GM23338 (cell line): ENCODE measurements around the gene SLC25A39. TPM values are rescaled to one million over a fixed set of nuclear protein-coding genes. Genes with fewer than 3 reads are reported as not detected.

Experiments used
- ATAC-seq: fragments of 200-7000 bp; cut with Tn5 transposase; 3 replicates; pipeline ENCODE4 v1.9.1; 2020
- DNase-seq: peaks from one replicate; pipeline ENCODE4 v3.0.0-alpha.2; 2015; ENCODE audit warnings: low spot score
- H2AFZ ChIP-seq: fragments of 200-600 bp; sonication (generic); 2 replicates; pipeline ENCODE4 v1.8.0; 2016; ENCODE audit warnings: antibody characterized with exemption, mild to moderate bottlenecking, moderate library complexity
- H3F3A ChIP-seq: fragments of 200-600 bp; sonication (generic); replicated peaks from 2 replicates; pipeline ENCODE4 v1.8.0; 2017; ENCODE audit warnings: antibody characterized with exemption, mixed run types, low read depth
- H3K27ac ChIP-seq: fragments of 200-600 bp; sonication (generic); 2 replicates; pipeline ENCODE4 v1.6.1; 2016; ENCODE audit warnings: low read depth
- H3K27me3 ChIP-seq: fragments of 200-600 bp; sonication (generic); 2 replicates; pipeline ENCODE4 v1.8.0; 2016; ENCODE audit warnings: mild to moderate bottlenecking, mixed run types, moderate library complexity; ENCODE audit not compliant: insufficient read depth
- H3K36me3 ChIP-seq: fragments of 200-600 bp; sonication (generic); 2 replicates; pipeline ENCODE4 v1.8.0; 2016; ENCODE audit warnings: mild to moderate bottlenecking; ENCODE audit not compliant: insufficient read depth
- H3K4me1 ChIP-seq: fragments of 200-600 bp; sonication (generic); 2 replicates; pipeline ENCODE4 v1.8.0; 2016; ENCODE audit warnings: mild to moderate bottlenecking, moderate library complexity; ENCODE audit not compliant: insufficient read depth
- H3K4me2 ChIP-seq: fragments of 200-600 bp; sonication (generic); 2 replicates; pipeline ENCODE4 v1.7.1; 2017; ENCODE audit warnings: mixed run types
- H3K4me3 ChIP-seq: fragments of 200-600 bp; sonication (generic); 2 replicates; pipeline ENCODE4 v1.6.1; 2016; ENCODE audit warnings: mixed run types
- H3K79me2 ChIP-seq: fragments of 200-600 bp; sonication (generic); replicated peaks from 2 replicates; pipeline ENCODE4 v1.8.0; 2017; ENCODE audit warnings: mild to moderate bottlenecking; ENCODE audit not compliant: insufficient read depth
- H3K9me2 ChIP-seq: fragments of 200-600 bp; sonication (generic); 2 replicates; pipeline ENCODE4 v1.8.0; 2017; ENCODE audit not compliant: insufficient read depth
- H4K20me1 ChIP-seq: fragments of 200-600 bp; sonication (generic); replicated peaks from 2 replicates; pipeline ENCODE4 v1.8.0; 2017; ENCODE audit warnings: mild to moderate bottlenecking; ENCODE audit not compliant: insufficient read depth
- H3K27ac Mint-ChIP-seq: 2 replicates; pipeline ENCODE4 v1.8.0; 2020; ENCODE audit warnings: inconsistent platforms, mild to moderate bottlenecking, moderate library complexity, mixed read lengths
- H3K27me3 Mint-ChIP-seq: 3 replicates; pipeline ENCODE4 v1.8.0; 2022; ENCODE audit warnings: low read depth, mild to moderate bottlenecking, moderate library complexity, mixed read lengths, inconsistent platforms; ENCODE audit not compliant: insufficient read depth, poor library complexity
- H3K36me3 Mint-ChIP-seq: 3 replicates; pipeline ENCODE4 v1.8.0; 2021; ENCODE audit warnings: low read depth, mild to moderate bottlenecking, inconsistent platforms, moderate library complexity, mixed read lengths
- H3K4me1 Mint-ChIP-seq: 3 replicates; pipeline ENCODE4 v1.8.0; 2020; ENCODE audit warnings: mild to moderate bottlenecking, inconsistent platforms, mixed read lengths
- H3K4me3 Mint-ChIP-seq: 3 replicates; pipeline ENCODE4 v1.8.0; 2021; ENCODE audit warnings: moderate library complexity, mild to moderate bottlenecking, inconsistent platforms, mixed read lengths
- H3K9me3 Mint-ChIP-seq: 3 replicates; pipeline ENCODE4 v1.8.0; 2020; ENCODE audit warnings: moderate library complexity, mild to moderate bottlenecking, inconsistent platforms, mixed read lengths
- CREB1 ChIP-seq: fragments of 250-450 bp; sonication (Bioruptor Pico); IDR thresholded peaks from 2 replicates; pipeline ENCODE4 v1.5.0; 2020; ENCODE audit warnings: low read depth, mild to moderate bottlenecking, moderate library complexity
- EZH2phosphoT487 ChIP-seq: fragments of 200-600 bp; sonication (generic); IDR thresholded peaks from one replicate; pipeline ENCODE4 v1.8.1; 2018; ENCODE audit warnings: antibody characterized with exemption; ENCODE audit not compliant: unreplicated experiment
- JUNB ChIP-seq: IDR thresholded peaks from one replicate; pipeline ENCODE4 v1.6.1; 2016; ENCODE audit warnings: antibody characterized with exemption; ENCODE audit not compliant: unreplicated experiment
- REST ChIP-seq: IDR thresholded peaks from one replicate; pipeline ENCODE4 v1.6.1; 2018; ENCODE audit warnings: antibody characterized with exemption; ENCODE audit not compliant: unreplicated experiment
- ZNF331 ChIP-seq: fragments of 250-450 bp; sonication (Bioruptor Pico); IDR thresholded peaks from 2 replicates; pipeline ENCODE4 v1.5.0; 2020; ENCODE audit warnings: low read depth, mild to moderate bottlenecking, moderate library complexity
- polyA plus RNA-seq: library from polyadenylated mRNA; unstranded; fragments of >200 nt; fragmentation: Nextera tagmentation; extraction: Ambion mirVana; gene quantifications from 2 replicates; pipeline ENCODE4 v1.2.1, GENCODE V29; 2016
- total RNA-seq: library from RNA; depleted of rRNA; stranded (reverse); fragments of >200 nt; shearing (Covaris generic); gene quantifications from 2 replicates; pipeline ENCODE4 v1.2.3, GENCODE V29; 2014
- TF ChIP-seq, protein P1 (sequence below): fragments of 250-450 bp; sonication (Bioruptor Pico); IDR thresholded peaks from 2 replicates; pipeline ENCODE4 v1.5.0; 2020; ENCODE audit warnings: mild to moderate bottlenecking, moderate library complexity

The SLC25A39 gene
- total and polyA plus RNA-seq, 2 experiments from 2014 or later, result 184 to 202 TPM

GRCh38 chr17:44351961-44352827 lies 27.6 kb upstream of the SLC25A39 start:
- Histone ChIP-seq H3K27ac (no peak overlapping the region), H2AFZ (no peak overlapping the region), H3F3A (peaks cover 10% of the 10 kb centered on the region; the same call in 1 of the 2 replicates), H3K79me2 (no peaks in the 10 kb centered on the region), H3K36me3 (no peaks in the 10 kb centered on the region), H3K9me2 (no peaks in the 10 kb centered on the region), H3K4me1 (peaks cover 4% of the 10 kb centered on the region; the same call in 1 of the 2 replicates), H3K27me3 (peaks cover 8% of the 10 kb centered on the region; the same call in 1 of the 2 replicates), H4K20me1 (peaks cover 3% of the 10 kb centered on the region; the same call in 1 of the 2 replicates), H3K4me2 (no peak overlapping the region), H3K4me3 (no peak overlapping the region)
- ATAC-seq (no peak), DNase-seq (no peak)
- H3K4me1 Mint-ChIP-seq, result peaks cover 7% of the 10 kb centered on the region
- peaks cover 23% of the 10 kb centered on the region for H3K27me3 Mint-ChIP-seq
- H3K9me3 Mint-ChIP-seq, result peaks cover 2% of the 10 kb centered on the region; the same call in 1 of the 3 replicates
- H3K36me3 Mint-ChIP-seq, result peaks cover 8% of the 10 kb centered on the region; the same call in 2 of the 3 replicates
- H3K4me3 Mint-ChIP-seq, result peak overlapping the region; percentile 67; the same call in 1 of the 3 replicates
- no peak for TF ChIP-seq JUNB
- TF ChIP-seq ZNF331 (CRISPR knock-in tag), result no peak
- TF ChIP-seq, protein P1, sequence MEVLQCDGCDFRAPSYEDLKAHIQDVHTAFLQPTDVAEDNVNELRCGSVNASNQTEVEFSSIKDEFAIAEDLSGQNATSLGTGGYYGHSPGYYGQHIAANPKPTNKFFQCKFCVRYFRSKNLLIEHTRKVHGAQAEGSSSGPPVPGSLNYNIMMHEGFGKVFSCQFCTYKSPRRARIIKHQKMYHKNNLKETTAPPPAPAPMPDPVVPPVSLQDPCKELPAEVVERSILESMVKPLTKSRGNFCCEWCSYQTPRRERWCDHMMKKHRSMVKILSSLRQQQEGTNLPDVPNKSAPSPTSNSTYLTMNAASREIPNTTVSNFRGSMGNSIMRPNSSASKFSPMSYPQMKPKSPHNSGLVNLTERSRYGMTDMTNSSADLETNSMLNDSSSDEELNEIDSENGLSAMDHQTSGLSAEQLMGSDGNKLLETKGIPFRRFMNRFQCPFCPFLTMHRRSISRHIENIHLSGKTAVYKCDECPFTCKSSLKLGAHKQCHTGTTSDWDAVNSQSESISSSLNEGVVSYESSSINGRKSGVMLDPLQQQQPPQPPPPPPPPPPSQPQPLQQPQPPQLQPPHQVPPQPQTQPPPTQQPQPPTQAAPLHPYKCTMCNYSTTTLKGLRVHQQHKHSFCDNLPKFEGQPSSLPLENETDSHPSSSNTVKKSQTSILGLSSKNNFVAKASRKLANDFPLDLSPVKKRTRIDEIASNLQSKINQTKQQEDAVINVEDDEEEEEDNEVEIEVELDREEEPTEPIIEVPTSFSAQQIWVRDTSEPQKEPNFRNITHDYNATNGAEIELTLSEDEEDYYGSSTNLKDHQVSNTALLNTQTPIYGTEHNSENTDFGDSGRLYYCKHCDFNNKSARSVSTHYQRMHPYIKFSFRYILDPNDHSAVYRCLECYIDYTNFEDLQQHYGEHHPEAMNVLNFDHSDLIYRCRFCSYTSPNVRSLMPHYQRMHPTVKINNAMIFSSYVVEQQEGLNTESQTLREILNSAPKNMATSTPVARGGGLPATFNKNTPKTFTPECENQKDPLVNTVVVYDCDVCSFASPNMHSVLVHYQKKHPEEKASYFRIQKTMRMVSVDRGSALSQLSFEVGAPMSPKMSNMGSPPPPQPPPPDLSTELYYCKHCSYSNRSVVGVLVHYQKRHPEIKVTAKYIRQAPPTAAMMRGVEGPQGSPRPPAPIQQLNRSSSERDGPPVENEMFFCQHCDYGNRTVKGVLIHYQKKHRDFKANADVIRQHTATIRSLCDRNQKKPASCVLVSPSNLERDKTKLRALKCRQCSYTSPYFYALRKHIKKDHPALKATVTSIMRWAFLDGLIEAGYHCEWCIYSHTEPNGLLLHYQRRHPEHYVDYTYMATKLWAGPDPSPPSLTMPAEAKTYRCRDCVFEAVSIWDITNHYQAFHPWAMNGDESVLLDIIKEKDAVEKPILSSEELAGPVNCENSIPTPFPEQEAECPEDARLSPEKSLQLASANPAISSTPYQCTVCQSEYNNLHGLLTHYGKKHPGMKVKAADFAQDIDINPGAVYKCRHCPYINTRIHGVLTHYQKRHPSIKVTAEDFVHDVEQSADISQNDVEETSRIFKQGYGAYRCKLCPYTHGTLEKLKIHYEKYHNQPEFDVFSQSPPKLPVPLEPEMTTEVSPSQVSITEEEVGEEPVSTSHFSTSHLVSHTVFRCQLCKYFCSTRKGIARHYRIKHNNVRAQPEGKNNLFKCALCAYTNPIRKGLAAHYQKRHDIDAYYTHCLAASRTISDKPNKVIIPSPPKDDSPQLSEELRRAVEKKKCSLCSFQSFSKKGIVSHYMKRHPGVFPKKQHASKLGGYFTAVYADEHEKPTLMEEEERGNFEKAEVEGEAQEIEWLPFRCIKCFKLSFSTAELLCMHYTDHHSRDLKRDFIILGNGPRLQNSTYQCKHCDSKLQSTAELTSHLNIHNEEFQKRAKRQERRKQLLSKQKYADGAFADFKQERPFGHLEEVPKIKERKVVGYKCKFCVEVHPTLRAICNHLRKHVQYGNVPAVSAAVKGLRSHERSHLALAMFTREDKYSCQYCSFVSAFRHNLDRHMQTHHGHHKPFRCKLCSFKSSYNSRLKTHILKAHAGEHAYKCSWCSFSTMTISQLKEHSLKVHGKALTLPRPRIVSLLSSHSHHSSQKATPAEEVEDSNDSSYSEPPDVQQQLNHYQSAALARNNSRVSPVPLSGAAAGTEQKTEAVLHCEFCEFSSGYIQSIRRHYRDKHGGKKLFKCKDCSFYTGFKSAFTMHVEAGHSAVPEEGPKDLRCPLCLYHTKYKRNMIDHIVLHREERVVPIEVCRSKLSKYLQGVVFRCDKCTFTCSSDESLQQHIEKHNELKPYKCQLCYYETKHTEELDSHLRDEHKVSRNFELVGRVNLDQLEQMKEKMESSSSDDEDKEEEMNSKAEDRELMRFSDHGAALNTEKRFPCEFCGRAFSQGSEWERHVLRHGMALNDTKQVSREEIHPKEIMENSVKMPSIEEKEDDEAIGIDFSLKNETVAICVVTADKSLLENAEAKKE (CRISPR knock-in tag), result no peak
- no peak for TF ChIP-seq EZH2phosphoT487
- TF ChIP-seq REST, result no peak
- TF ChIP-seq CREB1 (CRISPR knock-in tag), result no peak
- no peak overlapping the region for H3K27ac Mint-ChIP-seq
